Measurements from ENCODE around the gene PUSL1.
A peak's percentile ranks its signal among the peaks of the same experiment; 100 is the strongest.

Gene PUSL1, protein sequence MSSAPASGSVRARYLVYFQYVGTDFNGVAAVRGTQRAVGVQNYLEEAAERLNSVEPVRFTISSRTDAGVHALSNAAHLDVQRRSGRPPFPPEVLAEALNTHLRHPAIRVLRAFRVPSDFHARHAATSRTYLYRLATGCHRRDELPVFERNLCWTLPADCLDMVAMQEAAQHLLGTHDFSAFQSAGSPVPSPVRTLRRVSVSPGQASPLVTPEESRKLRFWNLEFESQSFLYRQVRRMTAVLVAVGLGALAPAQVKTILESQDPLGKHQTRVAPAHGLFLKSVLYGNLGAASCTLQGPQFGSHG
- long read RNA-seq, transcript PUSL1-201 (8 exons, 1,287 nt) = major isoform, 242 of 292 reads
- long read RNA-seq, partial matches to known transcripts = 6 of 292 reads
- long read RNA-seq, other reads (novel, unspliced or antisense) = 44 of 292 reads

DNA sequence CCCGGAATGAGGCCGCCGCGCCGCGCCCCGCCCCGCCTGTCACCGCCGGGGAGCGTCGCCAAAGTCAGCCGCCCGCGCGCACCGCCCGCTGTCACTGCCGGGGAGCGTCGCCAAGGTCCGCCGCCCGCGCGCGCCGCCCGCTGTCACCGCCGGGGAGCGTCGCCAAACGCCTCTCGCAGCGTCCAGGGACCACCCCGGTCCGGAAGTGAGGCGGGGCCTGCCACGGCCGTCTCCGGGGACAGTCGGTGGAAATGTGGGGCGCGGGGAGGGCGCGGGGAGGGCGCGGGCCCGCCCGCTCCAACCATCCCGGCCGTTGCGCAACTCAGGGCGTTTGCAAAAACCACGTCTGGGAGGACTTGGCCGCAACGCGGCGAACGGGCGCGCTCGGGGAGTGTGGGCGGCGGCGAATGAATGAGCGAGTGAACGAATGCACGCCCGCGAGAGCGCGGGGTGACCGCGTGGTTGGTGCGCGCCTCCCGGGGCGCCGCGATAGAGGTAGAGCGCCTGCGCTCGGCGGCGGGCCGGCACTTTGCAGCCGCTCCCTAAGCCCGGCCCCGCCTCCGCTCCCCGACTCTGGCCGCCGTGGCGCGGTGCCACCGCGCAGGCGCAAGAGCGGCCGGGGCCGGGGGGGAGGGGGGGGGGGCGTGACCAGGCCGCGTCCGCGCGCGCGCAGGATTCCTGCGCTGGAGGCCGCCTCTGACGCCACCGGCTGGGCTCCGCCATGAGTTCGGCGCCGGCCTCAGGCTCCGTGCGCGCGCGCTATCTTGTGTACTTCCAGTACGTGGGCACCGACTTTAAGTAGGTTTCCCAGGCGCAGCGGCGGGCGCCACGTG, at the start of gene PUSL1, which contains the start of gene ACAP3:
PUSL1 (plus strand) TSS at position 675 of the 833 bp plus-strand sequence; CDS start at position 722, 47 bp downstream.
ACAP3 (minus strand) TSS at position 8 of the 833 bp plus-strand sequence. CDS start 115 bp downstream, outside the sequence.
- H3K27ac ChIP-seq (replicated peaks) = peak within 1 kb of the TSS; percentile 97
- TF ChIP-seq GABPA (IDR thresholded peaks at IDR 0.05; ENCODE audit: low read depth) (peak; percentile 44; the same call in 1 of the 2 replicates), REST (IDR thresholded peaks at IDR 0.05; ENCODE audit: insufficient replicate concordance, low read depth) (no peak), POLR2AphosphoS5 (IDR thresholded peaks at IDR 0.05; ENCODE audit: low read depth) (peak; percentile 41; the same call in 1 of the 2 replicates)
- peak; percentile 91 to 94 for DNase-seq (ENCODE audit: low read depth in 1 of 2, low spot score in 1 of 2)
- H3K27me3 ChIP-seq (ENCODE audit: insufficient read depth, poor library complexity, severe bottlenecking) = no peaks in the 10 kb centered on the region
- peak within 1 kb of the TSS; percentile 89 for H3K4me3 ChIP-seq (replicated peaks; ENCODE audit: insufficient read depth, low read length)

DNA sequence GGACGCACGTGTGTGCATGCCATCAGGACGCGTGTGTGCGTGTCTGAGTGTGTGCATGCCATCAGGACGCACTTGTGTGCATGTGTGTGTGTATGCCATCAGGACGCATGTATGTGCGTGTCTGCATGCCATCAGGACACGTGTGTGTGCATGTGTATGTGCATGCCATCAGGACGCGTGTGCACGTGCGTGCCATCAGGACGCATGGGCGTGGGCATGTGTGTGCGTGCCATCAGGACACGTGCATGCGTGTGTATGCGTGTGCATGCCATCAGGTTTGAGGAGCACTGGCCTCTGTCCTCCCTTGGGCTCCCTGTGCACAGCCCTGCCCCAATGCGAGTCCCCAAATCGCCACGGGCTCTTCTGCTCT, 49.3 kb upstream of the PUSL1 start:
- H3K27me3 ChIP-seq (ENCODE audit: insufficient read depth, poor library complexity, severe bottlenecking) = no peaks in the 10 kb centered on the region
- peak overlapping the region; percentile 73; the same call in 1 of the 2 replicates for H3K27ac ChIP-seq (replicated peaks)
- no peak overlapping the region for H3K4me3 ChIP-seq (replicated peaks; ENCODE audit: insufficient read depth, low read length)
- no peak for DNase-seq (ENCODE audit: low read depth in 1 of 2, low spot score in 1 of 2)
- 0 out of 2 replicates have a peak, but pooled peaks have one; percentile 48 for TF ChIP-seq POLR2AphosphoS5 (IDR thresholded peaks at IDR 0.05; ENCODE audit: low read depth)
- no peak for TF ChIP-seq GABPA (IDR thresholded peaks at IDR 0.05; ENCODE audit: low read depth)
- TF ChIP-seq REST (IDR thresholded peaks at IDR 0.05; ENCODE audit: insufficient replicate concordance, low read depth) = no peak

DNA sequence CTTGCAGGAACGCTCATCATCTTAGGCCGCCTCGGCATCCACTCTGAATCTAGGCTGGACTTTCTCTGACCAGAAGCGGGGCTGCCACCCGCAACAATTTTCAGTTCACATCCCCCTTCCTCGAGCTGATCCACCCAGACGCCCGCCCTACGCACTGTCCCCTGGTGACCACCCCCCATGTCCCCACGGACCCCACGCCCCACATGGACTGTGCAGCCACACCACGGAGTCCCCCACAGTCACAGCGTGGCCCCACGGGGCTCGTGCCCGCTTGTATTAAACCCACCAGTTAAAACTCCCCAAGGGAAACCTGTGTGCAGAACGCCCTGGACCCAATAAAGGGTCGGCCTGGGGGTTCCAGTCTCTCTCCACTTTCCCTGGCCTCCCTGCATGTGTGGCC, 48.9 kb upstream of the PUSL1 start:
- TF ChIP-seq GABPA (IDR thresholded peaks at IDR 0.05; ENCODE audit: low read depth) (no peak), POLR2AphosphoS5 (IDR thresholded peaks at IDR 0.05; ENCODE audit: low read depth) (no peak), REST (IDR thresholded peaks at IDR 0.05; ENCODE audit: insufficient replicate concordance, low read depth) (no peak), SPI1 (IDR thresholded peaks at IDR 0.05; ENCODE audit: borderline replicate concordance, low read depth) (no peak)
- TF ChIP-seq, protein P1, sequence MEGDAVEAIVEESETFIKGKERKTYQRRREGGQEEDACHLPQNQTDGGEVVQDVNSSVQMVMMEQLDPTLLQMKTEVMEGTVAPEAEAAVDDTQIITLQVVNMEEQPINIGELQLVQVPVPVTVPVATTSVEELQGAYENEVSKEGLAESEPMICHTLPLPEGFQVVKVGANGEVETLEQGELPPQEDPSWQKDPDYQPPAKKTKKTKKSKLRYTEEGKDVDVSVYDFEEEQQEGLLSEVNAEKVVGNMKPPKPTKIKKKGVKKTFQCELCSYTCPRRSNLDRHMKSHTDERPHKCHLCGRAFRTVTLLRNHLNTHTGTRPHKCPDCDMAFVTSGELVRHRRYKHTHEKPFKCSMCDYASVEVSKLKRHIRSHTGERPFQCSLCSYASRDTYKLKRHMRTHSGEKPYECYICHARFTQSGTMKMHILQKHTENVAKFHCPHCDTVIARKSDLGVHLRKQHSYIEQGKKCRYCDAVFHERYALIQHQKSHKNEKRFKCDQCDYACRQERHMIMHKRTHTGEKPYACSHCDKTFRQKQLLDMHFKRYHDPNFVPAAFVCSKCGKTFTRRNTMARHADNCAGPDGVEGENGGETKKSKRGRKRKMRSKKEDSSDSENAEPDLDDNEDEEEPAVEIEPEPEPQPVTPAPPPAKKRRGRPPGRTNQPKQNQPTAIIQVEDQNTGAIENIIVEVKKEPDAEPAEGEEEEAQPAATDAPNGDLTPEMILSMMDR (IDR thresholded peaks at IDR 0.05; ENCODE audit: insufficient read depth, low read length) = no peak
- no peak for DNase-seq (ENCODE audit: low read depth in 1 of 2, low spot score in 1 of 2)
- peak overlapping the region; percentile 73 for H3K27ac ChIP-seq (replicated peaks)
- no peaks in the 10 kb centered on the region for H3K27me3 ChIP-seq (ENCODE audit: insufficient read depth, poor library complexity, severe bottlenecking)
- H3K4me3 ChIP-seq (replicated peaks; ENCODE audit: insufficient read depth, low read length) = no peak overlapping the region
